GM19438 (cell line): ENCODE measurements around the gene AOC2.
"Not testable (repeated sequence)": the region's sequence is repeated elsewhere in the genome, so short reads cannot be mapped to it uniquely, and the experiment has no call there.

ENCODE experiments used
- ATAC-seq: cut with Tn5 transposase; IDR thresholded peaks from one replicate; pipeline ENCODE4 v1.9.1; 2021; ENCODE audit warnings: low read depth; ENCODE audit not compliant: unreplicated experiment

The AOC2 gene

GRCh38 chr17:42879596-42879985, 35.2 kb downstream of the AOC2 start:
- no peak for ATAC-seq

DNA sequence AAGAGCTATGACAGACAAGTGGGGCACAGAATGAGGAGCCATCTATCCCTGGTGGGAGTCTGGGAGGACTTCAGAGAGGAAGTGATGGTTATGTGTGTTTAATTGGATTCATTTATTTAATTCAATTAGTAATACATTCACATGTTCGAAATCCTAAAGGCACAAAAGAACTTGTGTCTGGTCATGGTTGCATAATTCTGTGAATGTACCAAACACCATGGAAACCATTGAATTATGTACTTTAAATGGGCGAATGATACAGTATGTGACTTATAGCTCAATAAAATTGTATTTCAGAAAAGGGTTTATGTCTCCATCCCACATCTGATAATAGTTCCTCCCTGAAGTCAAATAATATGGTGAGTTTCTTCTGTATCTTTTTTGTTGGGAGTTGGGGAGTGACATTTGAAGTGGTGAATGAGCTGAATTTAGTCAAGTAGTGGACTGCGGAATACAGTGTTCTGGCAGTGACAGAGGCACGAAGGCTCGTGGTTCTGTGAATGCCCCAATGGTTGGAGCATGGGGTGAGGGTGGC, 36.5 kb downstream of the AOC2 start:
- ATAC-seq: no peak

DNA sequence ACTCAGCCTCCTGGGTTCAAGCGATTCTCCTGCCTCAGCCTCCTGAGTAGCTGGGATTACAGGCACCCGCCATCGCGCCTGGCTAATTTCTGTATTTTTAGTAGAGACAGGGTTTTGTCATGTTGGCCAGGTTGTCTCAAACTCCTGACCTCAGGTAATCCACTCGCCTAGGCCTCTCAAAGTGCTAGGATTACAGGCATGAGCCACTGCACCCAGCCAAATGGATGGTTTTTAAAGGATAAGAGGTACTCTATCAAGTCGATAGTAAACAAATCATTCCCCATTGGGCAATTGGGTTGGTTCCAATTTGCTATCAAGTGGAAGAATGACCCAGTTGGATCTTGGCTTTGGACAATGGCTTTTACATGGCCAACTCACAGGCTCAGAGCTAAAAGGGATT, 37.3 kb downstream of the AOC2 start:
- not testable (repeated sequence) for ATAC-seq

GRCh38 chr17:42882166-42882565, 37.8 kb downstream of the AOC2 start:
- ATAC-seq: no peak

DNA sequence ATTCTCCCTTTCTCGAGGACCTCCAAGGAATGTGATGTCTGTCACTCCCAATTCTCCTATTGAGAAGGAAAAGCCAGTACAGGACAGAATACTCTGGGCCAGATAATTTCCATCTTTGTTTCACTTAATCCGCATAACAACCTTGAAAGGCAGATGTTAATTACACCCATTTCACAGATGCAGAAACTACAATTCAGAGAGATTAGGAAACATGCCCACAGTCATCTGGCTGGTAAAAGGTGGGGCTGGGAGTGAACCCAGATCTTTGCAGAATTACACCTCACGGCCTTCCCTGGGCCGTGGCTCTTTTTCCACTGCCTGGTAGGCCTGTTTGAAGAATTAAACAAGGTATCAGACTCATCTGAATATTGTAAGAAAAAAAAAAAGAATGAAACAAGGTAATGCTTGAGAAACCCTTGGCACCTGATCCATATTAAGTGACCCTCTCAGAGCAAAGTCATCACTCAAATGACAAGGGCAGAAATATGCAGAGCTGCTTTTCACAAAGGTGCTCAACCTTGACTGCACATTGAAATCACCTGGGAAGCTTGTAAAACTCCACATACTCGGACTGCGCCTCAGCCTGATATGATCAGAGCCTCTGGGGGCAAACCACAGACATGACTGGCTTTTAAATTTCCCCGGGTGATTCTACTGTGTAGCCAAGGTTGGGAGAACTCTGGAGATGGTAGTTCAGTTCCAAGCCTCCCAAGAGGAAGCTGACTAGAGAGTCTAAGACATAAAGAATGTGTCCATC, 39.6 kb downstream of the AOC2 start:
- ATAC-seq: no peak

DNA sequence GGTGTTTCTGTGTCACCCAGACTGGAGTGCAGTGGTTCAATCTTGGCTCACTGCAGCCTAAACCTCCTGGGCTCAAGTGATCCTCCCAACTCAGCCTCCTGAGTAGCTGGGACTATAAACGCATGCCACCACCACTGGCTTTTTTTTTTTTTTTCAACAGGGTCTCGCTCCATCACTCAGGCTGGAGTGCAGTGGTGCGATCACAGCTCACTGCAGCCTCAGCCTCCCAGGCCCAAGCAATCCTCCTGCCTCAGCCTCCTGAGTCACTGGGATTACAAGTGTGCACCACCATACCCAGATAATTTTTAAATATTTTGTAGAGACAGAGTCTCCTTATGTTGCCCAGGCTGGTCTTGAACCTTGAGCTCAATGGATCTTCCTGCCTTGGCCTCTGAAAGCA, 41.4 kb downstream of the AOC2 start:
- not testable (repeated sequence) for ATAC-seq

DNA sequence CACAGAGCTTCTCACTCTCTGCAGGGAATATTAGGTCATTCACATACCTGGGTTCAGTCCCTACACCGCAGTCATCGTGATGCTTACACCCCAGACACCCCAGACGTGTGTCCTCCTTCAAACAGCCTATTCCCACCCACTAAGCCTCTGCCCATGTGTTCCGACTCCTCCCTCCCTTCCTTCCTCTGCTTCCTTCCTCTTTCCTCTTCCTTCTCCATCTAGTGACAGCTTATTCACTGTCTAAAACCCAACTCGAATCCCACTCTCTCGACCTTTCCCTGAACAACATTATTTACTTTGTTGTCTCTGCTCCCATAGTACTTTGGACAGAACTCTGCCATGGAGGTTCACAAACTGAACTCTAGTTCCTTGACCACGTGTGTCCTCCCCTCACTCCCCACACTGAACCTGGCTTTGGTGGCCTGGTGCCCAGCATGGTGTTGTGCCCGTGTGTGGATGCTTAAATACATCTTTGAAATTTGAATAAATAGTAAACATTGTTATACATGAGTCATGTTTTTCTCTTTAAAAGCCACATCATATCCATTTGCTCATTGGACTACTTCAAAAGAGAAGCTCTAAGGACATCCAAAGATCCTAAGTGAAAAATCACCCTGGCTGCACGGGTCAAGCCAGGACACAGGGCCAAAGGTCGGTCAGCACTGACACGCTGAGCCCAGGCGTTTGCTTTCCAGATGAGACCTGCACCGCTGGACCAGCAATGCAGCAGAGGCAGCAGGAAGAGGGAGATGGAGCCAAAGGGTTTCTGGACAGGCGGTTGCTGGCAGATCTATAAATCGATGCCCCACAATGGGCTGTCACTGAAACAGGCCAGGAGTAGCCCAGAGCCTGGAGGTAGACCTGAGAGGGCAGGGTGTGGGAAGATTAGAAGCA, 42.1 kb downstream of the AOC2 start:
- ATAC-seq: no peak

DNA sequence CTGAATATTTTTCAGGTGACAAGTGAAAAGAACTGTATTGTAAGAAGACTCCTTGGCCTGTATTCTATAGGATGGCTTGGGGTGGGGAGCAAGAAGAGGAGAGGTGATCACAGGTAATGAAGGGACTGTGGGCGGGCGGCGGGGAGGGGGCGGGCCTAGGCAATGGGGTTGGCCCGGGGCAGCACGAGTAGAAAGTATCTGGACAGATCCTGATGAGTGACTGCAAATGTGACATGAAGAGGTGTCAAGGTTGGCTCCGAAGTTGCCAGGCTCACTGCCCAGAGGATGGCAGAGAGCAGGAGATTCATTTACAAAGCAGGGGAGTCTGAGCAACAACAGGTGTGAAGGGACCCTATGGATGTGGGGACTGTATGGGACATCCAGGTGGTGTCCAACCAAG, 45.4 kb downstream of the AOC2 start:
- ATAC-seq: no peak

DNA sequence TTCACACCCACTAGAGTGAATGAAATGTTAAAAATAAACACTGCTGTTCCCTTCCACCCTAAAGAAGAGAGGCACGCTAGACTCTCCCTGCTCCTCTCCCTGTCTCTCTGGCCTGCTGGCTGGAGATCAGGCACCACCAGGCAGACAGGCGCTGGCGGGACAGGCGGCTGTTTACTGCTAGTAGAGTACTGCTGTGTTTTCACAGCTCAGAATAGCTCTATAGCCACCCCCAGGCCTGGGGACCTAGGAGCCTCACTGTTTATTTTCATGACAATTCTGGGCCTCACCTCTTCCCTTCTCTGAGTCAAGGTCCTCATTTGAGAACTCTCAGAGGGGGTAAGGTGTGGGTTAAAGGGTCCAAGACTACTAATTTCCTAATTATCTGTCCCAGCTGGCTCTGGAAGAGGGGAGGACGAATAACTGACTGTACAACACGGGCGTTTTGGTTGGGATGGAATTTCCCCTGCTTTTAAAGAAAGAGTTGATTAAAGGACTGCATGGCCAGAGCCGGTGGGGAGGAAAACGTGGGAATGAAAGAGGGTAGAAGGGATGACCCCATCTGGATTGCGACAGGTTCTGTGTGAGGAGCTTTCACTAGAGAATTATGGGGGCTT, 47.3 kb downstream of the AOC2 start:
- no peak for ATAC-seq

DNA sequence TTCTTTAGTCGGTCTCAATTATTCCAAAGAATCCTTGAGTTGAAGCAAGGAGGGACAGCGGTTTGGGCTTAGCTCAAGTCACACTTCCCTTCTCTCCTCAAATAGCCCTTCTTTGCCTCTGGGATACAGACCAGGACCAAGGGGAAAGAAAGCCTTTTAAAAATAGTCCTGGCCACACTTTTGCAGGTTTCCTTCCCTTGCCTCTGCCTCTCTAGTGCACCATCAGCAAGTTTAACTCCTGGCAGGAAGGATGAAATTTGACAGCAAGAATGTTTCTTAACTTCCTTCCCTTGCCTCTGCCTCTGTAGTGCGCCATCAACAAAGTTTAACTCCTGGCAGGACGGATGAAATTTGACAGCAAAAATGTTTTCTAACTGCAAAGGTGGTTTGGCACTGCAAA, 49.0 kb downstream of the AOC2 start:
- ATAC-seq: no peak

DNA sequence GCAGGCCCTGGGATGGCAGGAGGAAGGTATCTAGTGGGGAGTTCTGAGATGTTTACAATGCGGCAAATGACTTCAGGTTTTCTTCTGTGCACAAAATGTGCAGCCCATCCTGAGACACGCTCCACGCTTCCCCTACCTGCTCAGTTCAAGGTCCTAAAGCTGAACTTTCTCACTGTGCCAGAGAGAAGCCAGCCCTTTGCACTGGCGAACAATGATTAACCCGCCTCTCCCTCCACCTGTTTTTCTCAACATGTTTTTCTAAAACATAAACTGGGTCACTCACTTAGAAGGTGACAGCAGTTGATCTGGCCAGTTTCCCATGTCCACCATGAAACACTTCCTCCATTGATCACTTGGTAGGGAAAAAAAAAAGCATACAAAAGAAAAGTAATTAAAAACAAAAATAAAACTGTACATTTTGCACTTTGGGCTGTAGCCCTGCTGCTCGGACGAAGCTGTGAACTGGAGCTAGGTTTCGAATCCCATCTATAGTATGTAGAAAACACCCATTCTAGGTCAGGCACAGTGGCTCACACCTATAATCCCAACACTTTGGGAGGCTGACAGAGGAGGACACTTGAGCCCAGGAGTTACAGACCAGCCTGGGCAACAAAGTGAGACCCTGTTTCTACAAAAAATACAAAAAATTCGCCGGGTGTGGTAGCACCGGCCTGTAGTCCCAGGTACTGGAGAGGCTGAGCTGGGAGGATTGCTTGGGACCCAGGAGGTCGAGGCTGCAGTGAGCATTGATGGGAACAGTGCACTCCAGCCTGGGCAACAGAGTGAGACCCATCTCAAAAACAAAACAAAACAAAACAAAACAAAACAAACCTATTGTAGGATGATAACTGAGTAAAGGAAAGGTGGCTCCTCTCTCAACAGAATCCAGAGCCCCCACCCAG, 50.2 kb downstream of the AOC2 start:
- no peak for ATAC-seq

- ATAC-seq: no peak
Observed at GRCh38 chr17:42895185-42895555, 50.8 kb downstream of the AOC2 start.

- ATAC-seq: no peak
Observed at GRCh38 chr17:42898147-42898811, 53.9 kb downstream of the AOC2 start.

DNA sequence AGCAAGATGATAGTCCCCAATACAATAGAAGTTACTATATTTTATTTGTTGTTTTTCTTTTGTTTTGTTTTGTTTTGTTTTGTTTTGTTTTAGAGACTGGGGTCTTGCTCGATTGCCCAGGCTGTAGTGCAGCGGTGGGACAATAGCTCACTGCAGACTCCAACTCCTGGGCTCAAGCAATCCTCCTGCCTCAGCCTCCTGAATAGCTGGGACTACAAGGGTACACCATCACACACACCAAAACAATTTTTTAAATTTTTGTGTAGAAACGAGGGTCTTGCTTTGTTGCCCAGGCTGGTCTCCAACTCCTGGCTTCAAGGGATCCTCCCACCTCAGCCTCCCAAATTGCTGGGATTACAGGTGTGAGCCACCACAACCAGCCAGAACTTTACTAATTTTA, 55.6 kb downstream of the AOC2 start:
- not testable (repeated sequence) for ATAC-seq
